GM18861 (cell line): Measurements from ENCODE around the gene TSPEAR.
"Not testable (repeated sequence)": the region's sequence is repeated elsewhere in the genome, so short reads cannot be mapped to it uniquely, and the experiment has no call there.

Source experiments
- ATAC-seq: cut with Tn5 transposase; IDR thresholded peaks from one replicate; pipeline ENCODE4 v1.9.1; 2021; ENCODE audit not compliant: unreplicated experiment

The TSPEAR gene

DNA sequence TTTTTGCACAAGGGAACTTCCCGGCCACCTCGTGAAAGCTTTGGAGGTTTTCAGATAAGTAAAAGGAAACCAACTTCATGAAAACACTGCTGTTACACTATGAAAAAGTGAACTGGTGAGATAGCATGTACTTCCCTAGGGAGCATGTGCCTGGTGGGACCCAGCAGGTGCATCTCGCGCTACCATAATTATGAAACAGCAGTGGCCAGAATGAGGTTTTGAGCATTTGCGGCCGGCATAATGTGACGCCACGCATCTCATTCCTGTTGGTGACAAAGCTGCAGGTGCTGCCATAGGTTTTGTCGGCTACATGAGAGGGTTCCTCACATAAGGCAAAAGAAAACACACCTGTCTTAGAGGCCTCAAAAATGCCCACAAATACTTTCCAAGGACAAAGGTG lies 154.5 kb downstream of the TSPEAR start:
- ATAC-seq = no peak

DNA sequence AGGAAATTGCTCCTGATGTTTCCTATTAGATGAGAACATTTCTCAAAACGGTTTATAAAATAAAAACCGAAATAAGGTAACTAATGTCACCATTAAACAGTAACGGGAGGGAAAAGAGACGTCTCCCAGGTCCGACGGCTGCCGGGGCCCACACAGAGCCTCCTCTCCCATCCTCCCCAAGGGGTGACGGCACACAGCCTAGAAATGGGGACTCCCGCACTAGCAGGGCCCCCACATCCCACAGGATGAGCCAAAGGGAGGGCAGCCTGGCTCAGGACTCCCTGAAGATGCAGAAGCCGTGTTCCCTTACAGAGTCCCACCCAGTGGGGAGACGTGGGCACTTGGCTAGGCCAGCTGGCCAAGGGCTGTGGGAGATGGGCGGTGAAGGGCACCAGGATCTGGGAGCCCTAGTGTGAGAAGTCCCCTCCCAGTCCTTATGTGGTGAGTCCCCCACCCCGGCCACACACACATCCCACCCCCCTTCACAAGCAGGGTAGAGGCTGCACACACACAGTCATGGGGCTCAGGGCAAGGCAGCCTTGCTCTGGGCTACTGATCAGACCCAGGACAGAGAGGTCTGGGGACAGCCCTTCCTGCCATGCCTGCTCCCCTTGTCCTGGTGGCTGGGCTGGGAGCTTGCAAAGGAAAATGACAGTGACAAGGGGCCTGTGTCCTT lies 156.0 kb downstream of the TSPEAR start:
- ATAC-seq = no peak

DNA sequence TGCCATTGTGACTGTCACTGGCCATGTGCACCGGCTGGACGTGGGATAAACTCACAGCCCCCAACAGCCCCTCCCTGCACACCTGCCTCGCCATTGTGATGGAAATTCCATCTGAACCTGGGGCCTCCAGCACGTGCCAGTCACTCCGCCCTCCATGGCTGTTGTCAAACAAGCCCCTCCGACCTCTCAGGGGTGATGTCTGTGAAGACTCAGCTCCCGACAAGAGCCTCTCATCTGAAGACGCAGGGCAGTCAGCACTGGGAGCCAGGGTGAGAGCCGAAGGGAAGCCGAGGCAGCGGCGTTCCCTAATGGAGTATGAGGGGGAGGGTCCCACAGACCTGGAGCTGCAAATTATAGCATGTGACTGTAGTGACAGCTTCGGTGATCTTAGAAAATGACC lies 158.7 kb downstream of the TSPEAR start:
- ATAC-seq = no peak

DNA sequence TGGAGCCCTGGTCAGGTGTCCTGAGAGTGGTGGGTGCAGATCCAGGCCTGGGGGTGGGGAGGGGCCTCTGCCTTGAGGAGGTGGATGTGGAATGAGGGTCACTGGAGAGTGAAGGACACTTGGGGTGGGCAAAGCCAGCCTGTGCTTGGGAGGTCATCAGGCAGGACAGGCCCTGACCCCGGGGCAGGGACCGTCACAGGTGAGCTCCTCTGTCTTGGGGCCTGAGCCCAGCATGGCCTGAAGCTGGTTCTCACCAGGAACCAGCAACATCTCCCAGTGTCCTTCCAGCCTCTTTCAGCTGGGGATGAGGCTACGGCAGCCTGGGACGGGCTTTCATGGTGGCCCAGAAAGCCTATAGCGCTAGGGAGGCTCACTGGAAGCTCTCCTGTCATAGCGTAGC lies 159.2 kb downstream of the TSPEAR start:
- no peak for ATAC-seq

DNA sequence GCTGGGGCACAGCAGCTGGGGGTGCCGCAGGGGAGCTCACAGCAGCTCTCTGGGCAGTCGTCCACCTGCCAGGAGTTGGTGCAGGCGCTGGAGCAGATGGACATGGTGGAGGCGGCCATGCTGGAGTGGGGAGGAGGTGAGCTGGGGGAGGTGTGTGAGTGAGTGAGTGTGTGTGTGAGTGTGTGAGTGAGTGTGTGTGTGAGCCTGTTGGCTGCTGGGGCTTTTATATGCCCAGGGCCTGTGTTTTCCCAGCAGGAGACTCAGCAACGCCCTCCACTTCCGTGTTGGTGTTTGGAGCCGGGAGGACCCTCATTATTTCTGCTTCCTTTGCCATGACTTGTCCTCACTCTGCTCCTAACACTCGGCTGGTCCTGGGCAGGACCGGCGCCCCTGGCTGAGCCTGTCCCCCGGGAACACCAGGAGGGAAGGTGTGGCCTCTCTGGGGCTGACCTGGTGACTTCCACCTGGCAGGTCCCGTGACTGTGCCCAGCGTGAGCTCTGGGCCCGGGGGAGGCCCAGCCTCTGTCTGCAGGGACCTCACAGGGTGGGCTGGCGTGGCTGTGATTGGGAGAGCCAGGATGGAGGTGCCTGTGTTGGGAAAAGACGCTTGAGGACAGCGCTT lies 159.9 kb downstream of the TSPEAR start, which contains the start of gene KRTAP10-2:
TSS of gene KRTAP10-2 (minus strand) at position 166 of the 622 bp plus-strand sequence. CDS start at position 119, 47 bp downstream.
- ATAC-seq = no peak

DNA sequence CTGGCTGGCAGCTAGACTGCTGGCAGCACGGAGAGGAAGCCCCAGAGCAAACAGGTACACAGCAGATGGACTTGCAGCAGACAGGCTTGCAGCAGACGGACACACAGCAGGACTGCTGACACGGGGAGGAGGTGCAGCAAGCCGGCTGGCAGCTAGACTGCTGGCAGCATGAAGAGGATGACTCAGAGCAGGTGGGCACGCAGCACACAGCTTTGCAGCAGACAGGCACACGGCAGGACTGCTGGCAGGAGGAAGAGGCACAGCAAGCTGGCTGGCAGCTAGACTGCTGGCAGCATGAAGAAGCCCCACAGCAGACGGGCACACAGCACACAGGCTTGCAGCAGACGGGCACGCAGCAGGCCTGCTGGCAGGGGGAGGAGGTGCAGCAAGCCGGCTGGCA lies 160.6 kb downstream of the TSPEAR start:
- ATAC-seq = no peak

DNA sequence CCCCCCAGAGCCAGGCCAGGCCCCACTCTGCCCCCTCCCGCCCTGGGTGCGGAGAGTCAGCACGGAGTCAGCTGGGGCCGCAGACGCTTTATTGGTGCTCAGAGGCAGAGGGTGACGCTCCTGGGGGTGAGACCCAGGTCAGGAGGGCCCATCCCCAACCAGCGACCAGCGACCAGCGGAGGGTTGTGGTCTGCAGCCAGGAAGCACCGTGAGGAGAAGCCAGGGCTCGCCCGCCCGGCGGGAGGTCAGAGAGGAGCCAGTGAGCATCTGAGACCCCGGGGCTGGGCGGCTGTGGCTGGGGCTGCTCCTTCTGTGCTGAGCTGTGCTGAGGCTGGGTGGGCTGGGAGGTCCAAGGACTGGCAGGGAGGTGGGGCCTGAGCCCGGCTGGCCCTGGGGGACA lies 161.1 kb downstream of the TSPEAR start:
- ATAC-seq = not testable (repeated sequence)

DNA sequence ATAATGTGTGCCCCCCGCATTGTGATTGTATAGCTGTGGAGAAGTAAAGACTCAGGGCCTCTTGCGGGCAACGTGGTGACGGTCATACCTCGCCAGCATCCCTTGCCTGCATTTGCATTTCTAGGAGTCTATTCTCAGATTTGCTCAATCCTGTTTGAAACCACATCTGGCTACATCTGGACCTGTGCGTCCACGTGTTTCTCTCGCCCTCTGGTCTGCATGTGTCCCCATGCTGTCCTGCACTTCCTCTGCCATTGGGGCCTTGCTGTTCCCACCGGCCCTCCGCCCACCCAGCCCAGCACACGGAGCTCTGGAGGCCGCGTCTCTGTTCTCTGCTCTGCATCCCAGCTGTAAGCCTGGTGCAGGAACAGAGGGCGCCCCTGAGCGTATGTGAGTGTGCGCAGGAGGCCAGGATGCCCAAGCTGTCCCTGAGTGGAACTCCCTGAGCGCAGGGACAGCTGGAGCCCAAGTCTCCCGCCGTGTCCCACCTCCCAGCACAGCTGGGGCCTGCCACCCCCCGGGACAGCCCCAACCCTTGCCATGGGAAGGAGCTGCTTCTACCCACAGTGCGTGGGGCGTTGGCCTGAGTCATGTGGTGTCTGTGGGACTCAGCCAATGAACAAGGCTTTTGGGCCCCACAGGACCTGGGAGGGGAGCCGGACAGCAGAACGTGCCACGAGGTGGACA lies 161.7 kb downstream of the TSPEAR start:
- ATAC-seq = no peak

DNA sequence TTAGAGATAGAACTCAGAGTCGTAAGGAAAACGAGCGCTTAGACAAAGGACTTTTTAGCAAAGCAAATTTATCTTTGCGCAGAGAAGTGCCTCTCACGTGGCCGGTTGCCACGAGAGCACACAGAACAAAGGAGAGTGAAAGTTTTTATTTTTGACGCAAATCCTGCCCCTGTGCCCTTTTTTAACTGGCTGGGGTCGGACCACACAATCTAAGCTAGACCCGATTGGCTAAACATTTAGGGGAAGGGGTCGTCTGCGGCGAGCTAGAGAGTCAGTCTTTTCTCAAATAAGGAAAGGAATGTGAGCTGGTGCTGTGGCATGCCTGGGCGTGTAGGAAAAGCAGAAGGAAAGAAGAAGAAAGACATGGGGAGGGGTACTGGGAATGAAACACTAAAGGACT lies 162.4 kb downstream of the TSPEAR start:
- ATAC-seq = no peak

DNA sequence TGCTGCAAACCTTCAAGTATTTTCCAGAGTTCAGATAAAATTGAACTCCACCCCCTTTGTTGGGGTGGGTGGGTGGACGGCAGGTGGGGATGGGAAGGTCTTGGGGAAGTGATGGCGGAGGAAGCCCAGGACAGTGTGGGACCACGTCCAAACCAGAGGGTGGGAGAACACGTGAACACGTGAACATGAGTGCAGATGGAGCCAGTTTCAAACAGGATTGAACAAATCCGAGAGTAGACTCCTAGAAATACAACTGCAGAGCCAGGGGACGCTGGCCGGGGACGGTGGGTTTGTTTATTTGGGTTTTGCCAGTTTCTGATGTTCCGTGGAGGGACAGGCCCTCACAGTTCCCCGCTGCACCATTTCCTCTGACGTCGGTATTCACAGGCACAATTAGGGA lies 163.0 kb downstream of the TSPEAR start:
- ATAC-seq = no peak

DNA sequence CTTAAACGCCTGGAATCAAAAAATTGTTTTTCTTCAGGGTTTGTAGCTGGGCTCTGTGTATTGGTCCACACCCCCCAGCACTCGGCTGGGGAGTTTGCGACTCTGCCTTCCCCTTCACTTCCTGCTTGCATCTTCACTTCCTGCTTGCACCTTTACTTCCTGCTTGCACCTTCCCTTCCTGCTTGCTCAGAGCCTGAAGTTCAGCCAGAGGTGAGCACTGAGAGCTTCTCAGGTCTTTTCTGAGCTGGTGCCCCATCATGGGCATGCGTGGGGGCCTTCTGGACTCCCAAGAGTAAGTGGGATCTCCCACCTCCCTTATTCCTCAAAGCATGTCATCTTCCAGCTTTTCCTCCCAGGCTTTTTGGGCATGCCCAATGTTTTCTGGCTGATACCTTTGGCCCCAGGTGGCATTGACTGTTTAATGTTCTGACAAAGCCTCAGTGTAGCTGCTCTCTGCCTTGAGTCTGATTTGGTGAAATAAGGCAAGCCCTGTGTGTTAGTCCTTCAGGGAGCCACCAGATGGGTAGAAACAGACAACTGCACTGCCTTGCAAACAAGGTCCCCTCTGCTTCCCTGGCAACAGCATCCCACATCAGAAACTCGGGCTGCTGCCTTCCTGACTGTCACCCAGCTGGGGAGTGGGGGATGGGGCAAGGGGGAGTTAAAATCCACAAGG lies 163.6 kb downstream of the TSPEAR start:
- no peak for ATAC-seq

DNA sequence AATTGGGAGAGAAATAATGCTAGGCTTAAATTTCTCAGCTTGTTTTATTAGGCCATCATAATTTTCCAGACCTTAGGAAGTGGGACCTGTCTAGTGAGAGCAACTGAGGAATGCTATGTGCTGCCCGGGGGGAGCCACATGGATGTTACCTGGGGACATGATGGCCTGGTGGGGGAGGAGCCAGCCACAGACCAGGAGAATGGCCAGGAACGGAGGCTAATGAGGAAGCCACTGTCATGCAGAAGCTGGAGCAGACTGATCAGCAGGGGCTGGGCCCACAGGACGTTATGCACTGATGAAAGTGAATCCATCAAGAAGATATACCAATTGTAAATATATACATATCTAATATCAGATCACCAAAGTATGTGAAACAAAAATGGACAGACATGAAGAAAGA lies 166.8 kb downstream of the TSPEAR start:
- ATAC-seq = no peak

DNA sequence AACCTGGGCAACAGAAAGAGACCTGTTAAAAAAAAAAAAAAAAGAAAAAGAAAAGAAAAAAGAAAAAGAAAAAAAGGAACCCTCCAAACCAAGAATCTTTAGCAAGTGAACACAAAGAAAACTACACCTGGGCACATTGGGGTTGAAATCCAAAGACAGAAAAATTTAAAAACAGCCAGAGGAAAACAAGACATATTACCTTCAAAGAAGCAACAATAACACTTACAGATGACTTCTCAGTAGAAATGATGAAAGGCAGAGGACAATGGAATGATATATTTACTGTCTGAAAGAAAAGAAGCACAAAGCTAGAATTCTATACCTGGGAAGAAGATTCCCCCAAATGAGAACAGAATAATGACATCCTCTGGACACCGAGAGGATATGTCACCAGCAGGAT lies 168.7 kb downstream of the TSPEAR start:
- no peak for ATAC-seq

DNA sequence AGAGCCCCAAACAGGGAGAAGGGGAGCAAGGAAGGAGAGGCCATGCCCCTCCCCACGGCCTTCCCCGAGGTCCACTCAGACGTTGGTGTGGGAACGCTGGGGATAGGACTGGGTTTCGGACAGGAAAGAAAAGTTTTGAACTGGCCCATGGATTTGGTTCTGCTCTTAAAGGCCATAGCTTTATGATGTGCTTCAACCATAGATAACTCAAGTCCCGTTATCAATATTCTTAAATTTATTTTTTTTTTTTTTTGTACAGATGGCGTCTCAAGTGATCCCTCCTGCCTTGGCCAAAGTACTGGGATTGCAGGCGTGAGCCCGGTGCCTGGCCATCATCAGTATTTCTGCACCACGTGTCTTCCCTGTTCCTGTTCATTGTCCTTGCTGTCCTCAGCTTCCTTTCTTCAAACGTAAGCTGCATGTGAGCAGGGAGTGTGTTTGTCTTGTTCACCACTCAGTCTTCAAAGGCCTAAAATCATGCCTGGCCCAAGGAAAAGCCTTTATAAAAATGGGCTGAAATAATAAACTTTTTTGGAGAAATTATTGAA lies 170.6 kb downstream of the TSPEAR start:
- ATAC-seq = no peak

DNA sequence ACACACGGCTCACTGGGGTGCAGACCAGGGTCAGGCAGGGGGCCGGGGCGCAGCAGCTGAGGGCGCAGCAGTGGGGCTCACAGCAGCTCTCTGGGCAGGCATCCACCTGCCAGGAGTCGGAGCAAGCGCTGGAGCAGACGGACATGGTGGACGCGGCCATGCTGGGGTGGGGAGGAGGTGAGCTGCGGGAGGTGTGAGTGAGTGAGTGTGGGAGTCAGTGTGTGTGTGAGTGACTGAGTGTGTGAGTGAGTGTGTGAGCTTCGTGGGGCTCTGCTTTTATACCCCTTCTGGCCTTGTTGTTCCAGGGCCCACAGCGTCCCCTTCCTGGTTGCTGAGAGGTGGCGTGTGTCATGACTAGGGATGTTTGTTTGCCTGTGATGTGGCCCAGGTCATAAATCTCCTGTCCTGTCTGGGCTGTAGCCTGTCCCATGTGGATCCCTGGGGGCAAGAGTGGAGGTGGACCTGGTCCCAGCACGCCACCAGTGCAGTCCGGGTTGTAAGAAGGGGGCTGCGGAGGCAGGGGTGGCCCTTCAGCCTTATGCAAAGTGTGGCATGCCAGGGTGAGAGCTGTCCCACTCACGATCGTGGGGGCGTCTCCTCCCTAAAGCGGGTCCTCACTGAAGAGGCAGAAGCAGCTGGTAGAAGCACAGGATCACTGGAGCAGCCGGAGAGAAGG lies 171.2 kb downstream of the TSPEAR start, which contains the start of gene KRTAP10-1:
TSS of gene KRTAP10-1 (minus strand) at position 205 of the 676 bp plus-strand sequence. CDS start at position 160, 45 bp downstream.
- no peak for ATAC-seq

DNA sequence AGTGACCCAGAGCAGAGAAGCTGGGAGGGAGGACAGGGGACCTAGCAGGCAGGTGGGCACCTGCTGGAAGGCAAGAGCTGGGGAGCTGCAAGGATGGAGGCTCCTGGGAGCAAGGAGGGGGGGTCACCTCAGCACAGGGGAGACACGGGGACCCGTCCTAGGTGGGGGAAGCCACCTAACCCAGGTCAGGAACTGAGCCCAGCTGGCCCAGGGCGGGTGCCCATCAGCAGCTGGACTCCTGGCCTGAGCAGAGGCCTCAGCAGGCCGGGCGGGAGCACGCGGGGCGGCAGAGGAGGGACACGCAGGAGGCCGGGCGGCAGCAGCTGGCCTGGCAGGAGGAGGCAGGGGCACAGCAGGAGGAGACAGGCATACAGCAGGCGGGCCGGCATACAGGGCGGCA lies 172.3 kb downstream of the TSPEAR start:
- no peak for ATAC-seq

DNA sequence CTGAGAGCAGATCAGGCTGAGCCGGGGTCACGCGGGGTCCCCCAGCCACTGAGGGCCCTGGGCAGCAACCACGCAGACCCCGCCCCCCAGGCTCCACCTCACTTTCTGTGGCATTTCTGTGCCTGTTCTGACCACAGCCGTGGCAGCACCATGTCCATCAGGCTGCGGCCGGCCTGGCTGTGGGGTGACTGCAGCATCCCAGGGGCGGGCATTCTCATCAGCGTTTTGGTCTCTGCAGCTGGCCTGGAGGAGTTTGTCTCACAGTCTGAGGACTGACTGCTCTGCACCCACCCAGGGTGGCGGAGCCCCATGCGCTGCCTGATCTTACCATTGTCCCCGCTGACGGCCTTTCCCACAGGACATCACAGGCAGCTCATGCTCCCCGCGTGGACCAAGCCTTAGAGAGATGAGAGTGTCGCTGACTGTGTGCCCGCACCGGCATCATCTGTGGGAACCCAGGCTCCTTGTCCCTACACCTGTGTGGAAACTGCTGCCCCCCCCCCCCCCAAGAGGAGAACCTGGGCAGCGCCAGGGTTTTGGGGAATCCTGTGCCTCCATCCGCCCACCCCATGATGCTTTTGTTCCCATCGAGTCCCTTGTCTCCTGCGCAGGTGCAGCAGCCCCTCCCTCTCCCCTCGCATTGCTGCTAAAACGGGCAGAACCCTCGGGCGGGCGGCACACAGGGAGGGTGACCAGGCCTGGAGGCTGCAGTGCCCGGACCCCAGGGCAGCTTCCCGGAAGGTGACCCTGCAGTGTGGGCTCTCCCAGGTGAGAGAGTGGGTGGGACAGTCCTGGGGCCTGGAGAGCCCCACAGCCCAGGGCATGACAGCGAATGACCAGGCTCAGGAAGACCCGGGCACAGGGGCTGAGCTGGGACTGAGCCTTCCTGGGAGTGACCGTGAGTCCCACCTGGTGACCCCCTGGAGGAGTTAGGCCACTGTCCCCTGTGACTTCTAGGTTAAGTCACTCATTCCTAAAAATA lies 173.2 kb downstream of the TSPEAR start:
- ATAC-seq = no peak

DNA sequence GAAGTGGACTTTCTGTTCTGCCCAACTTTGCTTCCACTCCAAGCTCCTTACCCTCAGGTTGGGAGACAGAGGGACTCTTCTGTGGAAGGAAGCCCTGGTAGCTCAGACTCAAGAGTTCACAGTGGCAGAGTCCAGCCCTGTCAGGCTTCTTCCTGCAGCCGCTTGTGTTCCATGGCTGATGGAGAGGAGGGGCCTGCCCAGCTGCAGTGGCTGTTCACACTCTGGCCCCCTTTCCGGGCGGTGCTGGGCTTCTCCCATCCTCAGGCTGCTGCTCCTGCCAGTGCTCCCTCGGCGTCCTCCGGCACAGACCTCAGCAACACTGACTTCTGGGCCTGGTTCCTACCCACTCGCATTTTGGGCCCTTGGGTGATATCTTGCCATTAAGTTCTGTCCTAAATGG lies 175.4 kb downstream of the TSPEAR start:
- no peak for ATAC-seq

DNA sequence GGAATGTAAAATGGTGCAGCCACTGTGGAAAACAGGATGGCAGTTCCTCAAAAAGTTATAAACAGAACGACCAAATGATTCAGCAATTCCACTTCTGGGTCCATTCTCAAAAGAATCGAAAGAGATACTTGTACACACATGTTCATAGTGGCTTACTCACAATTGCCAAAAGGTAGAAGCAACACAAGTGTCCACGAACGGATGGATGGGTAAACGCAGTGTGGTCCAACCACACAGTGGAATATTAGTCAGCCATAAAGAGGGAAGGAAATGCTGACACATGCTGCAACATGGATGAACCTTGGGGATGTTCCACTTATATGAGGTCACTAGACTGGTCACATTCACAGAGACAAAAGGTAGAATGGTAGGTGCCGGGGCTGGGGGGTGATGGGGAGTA lies 176.7 kb downstream of the TSPEAR start:
- no peak for ATAC-seq
